Breast epithelium (tissue), 3 donors: ENCODE data around the gene ACBD4.

Experiments
- POLR2A ChIP-seq: fragments of 450-650 bp; IDR thresholded peaks from one replicate; pipeline ENCODE4 v1.6.1; 2016; ENCODE audit warnings: antibody characterized with exemption, mild to moderate bottlenecking, moderate library complexity
- TF ChIP-seq, protein P1 (sequence below), 3 donors: fragments of 450-650 bp; IDR thresholded peaks; one replicate each; pipeline ENCODE4 v1.5.1; 2016 to 2017; ENCODE audit warnings: antibody characterized with exemption in 3 of 3, mild to moderate bottlenecking in 3 of 3, moderate library complexity in 3 of 3

DNA sequence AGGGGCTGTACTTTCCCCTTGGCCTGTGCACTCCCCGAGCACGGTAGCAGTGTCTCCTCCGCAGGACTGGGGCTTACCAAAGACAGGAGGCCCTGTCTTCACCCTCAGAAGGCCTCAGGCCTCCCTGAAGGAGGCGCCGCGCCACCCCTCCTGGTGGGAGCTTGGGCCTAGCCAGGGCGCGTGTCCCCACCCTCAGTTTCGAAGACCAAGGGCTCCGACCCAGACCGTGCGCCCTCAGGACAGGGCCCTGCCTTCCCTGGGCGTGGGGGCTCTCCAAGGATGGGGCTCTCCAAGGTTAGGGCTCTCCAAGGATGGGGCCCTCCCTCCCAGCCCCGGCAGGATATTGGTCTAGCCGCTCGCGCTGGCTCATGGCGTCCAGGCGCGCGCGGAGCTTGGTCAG lies 14.9 kb upstream of the ACBD4 start:
- TF ChIP-seq, protein P1, sequence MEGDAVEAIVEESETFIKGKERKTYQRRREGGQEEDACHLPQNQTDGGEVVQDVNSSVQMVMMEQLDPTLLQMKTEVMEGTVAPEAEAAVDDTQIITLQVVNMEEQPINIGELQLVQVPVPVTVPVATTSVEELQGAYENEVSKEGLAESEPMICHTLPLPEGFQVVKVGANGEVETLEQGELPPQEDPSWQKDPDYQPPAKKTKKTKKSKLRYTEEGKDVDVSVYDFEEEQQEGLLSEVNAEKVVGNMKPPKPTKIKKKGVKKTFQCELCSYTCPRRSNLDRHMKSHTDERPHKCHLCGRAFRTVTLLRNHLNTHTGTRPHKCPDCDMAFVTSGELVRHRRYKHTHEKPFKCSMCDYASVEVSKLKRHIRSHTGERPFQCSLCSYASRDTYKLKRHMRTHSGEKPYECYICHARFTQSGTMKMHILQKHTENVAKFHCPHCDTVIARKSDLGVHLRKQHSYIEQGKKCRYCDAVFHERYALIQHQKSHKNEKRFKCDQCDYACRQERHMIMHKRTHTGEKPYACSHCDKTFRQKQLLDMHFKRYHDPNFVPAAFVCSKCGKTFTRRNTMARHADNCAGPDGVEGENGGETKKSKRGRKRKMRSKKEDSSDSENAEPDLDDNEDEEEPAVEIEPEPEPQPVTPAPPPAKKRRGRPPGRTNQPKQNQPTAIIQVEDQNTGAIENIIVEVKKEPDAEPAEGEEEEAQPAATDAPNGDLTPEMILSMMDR (IDR thresholded peaks at IDR 0.05) = no peak
- TF ChIP-seq POLR2A = no peak
